ENCODE measurements around the gene PATL2. TPM values are rescaled to one million over a fixed set of nuclear protein-coding genes. Genes with fewer than 3 reads are reported as not detected.
A peak's percentile ranks its signal among the peaks of the same experiment; 100 is the strongest.

The PATL2 gene
- 0.42 TPM in 1 of 2 replicates, not detected in the other for total RNA-seq
- 0.18 and 0.33 TPM in 2 replicates for polyA plus RNA-seq
- 0.04 and 0.18 TPM in 2 replicates for polyA plus RNA-seq (2011; cell fraction: cytosol; rRNA removed)
- 0.87 and 1.6 TPM in 2 replicates for polyA plus RNA-seq (2011; cell fraction: nucleus; rRNA removed)
- polyA plus RNA-seq (2012), result 0.40 and 0.48 TPM in 2 replicates
- polyA minus RNA-seq, result 0.32 and 0.76 TPM in 2 replicates
- not detected for polyA minus RNA-seq (2011; cell fraction: cytosol; rRNA and poly(A)+ RNA removed)
- 1.3 TPM in 2 replicates for polyA minus RNA-seq (2011; cell fraction: nucleus; rRNA and poly(A)+ RNA removed)
- percentile 13 among the genes with signal in this experiment for Bru-seq, nascent RNA
- BruChase-seq, experiment 1, labeled RNA remaining after a 6-hour chase, result percentile 18 among the genes with signal in this experiment
- percentile 21 among the genes with signal in this experiment for BruChase-seq, experiment 2, labeled RNA remaining after a 2-hour chase
- long read RNA-seq, result 0 reads

DNA sequence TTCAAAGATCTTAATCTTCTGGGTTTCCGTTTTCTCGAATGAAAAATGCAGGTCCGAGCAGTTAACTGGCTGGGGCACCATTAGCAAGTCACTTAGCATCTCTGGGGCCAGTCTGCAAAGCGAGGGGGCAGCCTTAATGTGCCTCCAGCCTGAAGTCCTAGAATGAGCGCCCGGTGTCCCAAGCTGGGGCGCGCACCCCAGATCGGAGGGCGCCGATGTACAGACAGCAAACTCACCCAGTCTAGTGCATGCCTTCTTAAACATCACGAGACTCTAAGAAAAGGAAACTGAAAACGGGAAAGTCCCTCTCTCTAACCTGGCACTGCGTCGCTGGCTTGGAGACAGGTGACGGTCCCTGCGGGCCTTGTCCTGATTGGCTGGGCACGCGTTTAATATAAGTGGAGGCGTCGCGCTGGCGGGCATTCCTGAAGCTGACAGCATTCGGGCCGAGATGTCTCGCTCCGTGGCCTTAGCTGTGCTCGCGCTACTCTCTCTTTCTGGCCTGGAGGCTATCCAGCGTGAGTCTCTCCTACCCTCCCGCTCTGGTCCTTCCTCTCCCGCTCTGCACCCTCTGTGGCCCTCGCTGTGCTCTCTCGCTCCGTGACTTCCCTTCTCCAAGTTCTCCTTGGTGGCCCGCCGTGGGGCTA is at the start of gene PATL2, which contains the start of gene B2M:
Gene PATL2 (minus strand): TSS at position 228 of the 647 bp plus-strand sequence. CDS start 34,833 bp downstream, outside the sequence.
Gene B2M (plus strand): TSS at position 422 of the 647 bp plus-strand sequence. CDS start 30 bp downstream, at position 452.
- Histone ChIP-seq H3K27me3 (ENCODE audit: control insufficient read depth in 2 of 2, insufficient read depth in 2 of 2, low read length in 2 of 2) (no peaks in the 10 kb centered on the region), H3K4me3 (replicated peaks in 1 of 3; ENCODE audit: insufficient read depth in 1 of 3, low read depth in 1 of 3, low read length in 3 of 3) (peak within 1 kb of the TSS; percentile 79 to 96 (median 87)), H3K9ac (replicated peaks; ENCODE audit: extremely low read depth, insufficient read depth, low read length) (peak within 1 kb of the TSS; percentile 97), H2AFZ (ENCODE audit: low read depth, low read length) (peak within 1 kb of the TSS; percentile 85), H3K79me2 (ENCODE audit: control insufficient read depth, insufficient read depth, low read length) (peaks cover 44% of the 10 kb centered on the region), H3K4me1 (ENCODE audit: control insufficient read depth, extremely low read depth, insufficient read depth, low read length) (peaks cover 4% of the 10 kb centered on the region), H4K20me1 (replicated peaks; ENCODE audit: control insufficient read depth, extremely low read depth, insufficient read depth, low read length) (peaks cover 5% of the 10 kb centered on the region), H3K36me3 (ENCODE audit: control insufficient read depth in 2 of 2, extremely low read depth in 1 of 2, insufficient read depth in 2 of 2, low read length in 2 of 2) (peaks cover 6 to 9% of the 10 kb centered on the region in 2 experiments), H3K9me3 (replicated peaks; ENCODE audit: control insufficient read depth, insufficient read depth, low read length) (no peaks in the 10 kb centered on the region), H3K27ac (ENCODE audit: insufficient read depth, low read depth, low read length) (peak within 1 kb of the TSS; percentile 92), H3K4me2 (ENCODE audit: insufficient read depth, low read length) (peak within 1 kb of the TSS; percentile 96), H3K9me1 (replicated peaks; ENCODE audit: control insufficient read depth, extremely low read depth, insufficient read depth, low read length) (no peaks in the 10 kb centered on the region)
- dilution Hi-C loops (cut with MboI; ENCODE audit: extremely low pct_ligation_motif_present, low sequenced_read_pairs) (no loop called here), intact Hi-C loops (cut with micrococcal nuclease) (loop anchor here (1.0 to 10.0 kb wide), 3 partner anchors 48 to 484 kb away; partner anchors contain the start of gene SPG11)
- FAIRE-seq, result peak; percentile 91
- ChIA-PET CTCF (interaction anchor here (0.6 to 6.8 kb wide), 10 partner anchors 11 to 326 kb away, joined by 3 to 107 read pairs (median 4); partner anchors contain the start of genes SPG11 and TRIM69), POLR2A (interaction anchor here (0.6 to 5.3 kb wide), 11 partner anchors 9 to 48 kb away, joined by 3 to 63 read pairs (median 5); partner anchors contain the start of genes SPG11 and TRIM69)
- peak; percentile 98 for DNase-seq (ENCODE audit: low read depth, low spot score)
- no TSS peak for BruUV-seq (replicated peaks)
- peak; percentile 100 for TF ChIP-seq POLR2AphosphoS5 (IDR thresholded peaks at IDR 0.05; ENCODE audit: insufficient read depth, low read depth, low read length)
- no peak for TF ChIP-seq FOS (IDR thresholded peaks at IDR 0.05; ENCODE audit: borderline replicate concordance, insufficient read depth, low read length)
- TF ChIP-seq POLR2A (IDR thresholded peaks at IDR 0.05; ENCODE audit: low read depth, low read length), result peak; percentile 100
- TF ChIP-seq GATA2 (IDR thresholded peaks at IDR 0.05; ENCODE audit: insufficient read depth, insufficient read length, low read depth, low read length), result peak; percentile 60

DNA sequence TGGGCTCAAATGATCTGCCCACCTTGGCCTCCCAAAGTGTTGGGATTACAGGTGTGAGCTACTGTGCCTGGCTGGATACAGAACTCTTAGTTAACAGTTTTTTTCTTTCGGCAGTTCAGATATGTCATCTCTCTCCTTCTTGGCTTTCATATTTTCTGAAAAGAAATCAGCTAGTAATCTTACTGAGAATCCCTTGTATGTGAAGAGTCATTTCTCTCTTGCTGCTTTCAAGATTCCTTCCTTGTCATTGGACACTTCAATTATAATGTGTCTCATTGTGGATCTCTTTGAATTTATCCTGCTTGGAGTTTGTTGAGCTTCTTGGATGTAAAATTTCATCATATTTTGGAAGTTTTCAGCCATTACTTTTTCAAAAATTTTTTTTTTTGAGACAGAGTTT is 42.2 kb upstream of the PATL2 start:
- no peak for DNase-seq (ENCODE audit: low read depth, low spot score)
- CTCF ChIA-PET, result interaction anchor here (2.0 kb wide), 1 partner anchor 15 kb away, joined by 7 read pairs; no protein-coding TSS in a partner anchor
- no TSS peak for BruUV-seq (replicated peaks)
- TF ChIP-seq, protein P1, sequence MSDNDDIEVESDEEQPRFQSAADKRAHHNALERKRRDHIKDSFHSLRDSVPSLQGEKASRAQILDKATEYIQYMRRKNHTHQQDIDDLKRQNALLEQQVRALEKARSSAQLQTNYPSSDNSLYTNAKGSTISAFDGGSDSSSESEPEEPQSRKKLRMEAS (IDR thresholded peaks at IDR 0.05; ENCODE audit: insufficient read depth, insufficient read length), result no peak
- no peak for TF ChIP-seq POLR2A (IDR thresholded peaks at IDR 0.05; ENCODE audit: low read depth, low read length)
- TF ChIP-seq MYC (IDR thresholded peaks at IDR 0.05; ENCODE audit: low read depth, low read length), result no peak
- no peak for TF ChIP-seq JUN (IDR thresholded peaks at IDR 0.05; ENCODE audit: borderline replicate concordance, insufficient read depth, insufficient read length, low read depth)
- no peak for TF ChIP-seq FOS (IDR thresholded peaks at IDR 0.05; ENCODE audit: borderline replicate concordance, insufficient read depth, low read length)
- TF ChIP-seq POLR2AphosphoS5 (IDR thresholded peaks at IDR 0.05; ENCODE audit: insufficient read depth, low read depth, low read length), result no peak
- TF ChIP-seq GATA2 (IDR thresholded peaks at IDR 0.05; ENCODE audit: insufficient read depth, insufficient read length, low read depth, low read length), result no peak
- TF ChIP-seq, protein P2, sequence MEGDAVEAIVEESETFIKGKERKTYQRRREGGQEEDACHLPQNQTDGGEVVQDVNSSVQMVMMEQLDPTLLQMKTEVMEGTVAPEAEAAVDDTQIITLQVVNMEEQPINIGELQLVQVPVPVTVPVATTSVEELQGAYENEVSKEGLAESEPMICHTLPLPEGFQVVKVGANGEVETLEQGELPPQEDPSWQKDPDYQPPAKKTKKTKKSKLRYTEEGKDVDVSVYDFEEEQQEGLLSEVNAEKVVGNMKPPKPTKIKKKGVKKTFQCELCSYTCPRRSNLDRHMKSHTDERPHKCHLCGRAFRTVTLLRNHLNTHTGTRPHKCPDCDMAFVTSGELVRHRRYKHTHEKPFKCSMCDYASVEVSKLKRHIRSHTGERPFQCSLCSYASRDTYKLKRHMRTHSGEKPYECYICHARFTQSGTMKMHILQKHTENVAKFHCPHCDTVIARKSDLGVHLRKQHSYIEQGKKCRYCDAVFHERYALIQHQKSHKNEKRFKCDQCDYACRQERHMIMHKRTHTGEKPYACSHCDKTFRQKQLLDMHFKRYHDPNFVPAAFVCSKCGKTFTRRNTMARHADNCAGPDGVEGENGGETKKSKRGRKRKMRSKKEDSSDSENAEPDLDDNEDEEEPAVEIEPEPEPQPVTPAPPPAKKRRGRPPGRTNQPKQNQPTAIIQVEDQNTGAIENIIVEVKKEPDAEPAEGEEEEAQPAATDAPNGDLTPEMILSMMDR (IDR thresholded peaks at IDR 0.05; ENCODE audit: extremely low read depth in 1 of 2, insufficient read depth in 1 of 2, low read depth in 1 of 2, low read length in 2 of 2), result no peak
- no peak for TF ChIP-seq EZH2 (IDR thresholded peaks at IDR 0.05; ENCODE audit: borderline replicate concordance, low read depth, low read length, severe bottlenecking)
- Histone ChIP-seq H3K9me1 (replicated peaks; ENCODE audit: control insufficient read depth, extremely low read depth, insufficient read depth, low read length) (no peaks in the 10 kb centered on the region), H3K4me1 (ENCODE audit: control insufficient read depth, extremely low read depth, insufficient read depth, low read length) (no peaks in the 10 kb centered on the region), H4K20me1 (replicated peaks; ENCODE audit: control insufficient read depth, extremely low read depth, insufficient read depth, low read length) (no peaks in the 10 kb centered on the region), H3K27me3 (ENCODE audit: control insufficient read depth in 2 of 2, insufficient read depth in 2 of 2, low read length in 2 of 2) (peaks cover 13 to 20% of the 10 kb centered on the region in 2 experiments), H3K4me2 (ENCODE audit: insufficient read depth, low read length) (no peak overlapping the region), H3K79me2 (ENCODE audit: control insufficient read depth, insufficient read depth, low read length) (no peaks in the 10 kb centered on the region), H3K9ac (replicated peaks; ENCODE audit: extremely low read depth, insufficient read depth, low read length) (no peak overlapping the region), H3K27ac (ENCODE audit: insufficient read depth, low read depth, low read length) (no peak overlapping the region), H3K9me3 (replicated peaks; ENCODE audit: control insufficient read depth, insufficient read depth, low read length) (no peaks in the 10 kb centered on the region), H3K36me3 (ENCODE audit: control insufficient read depth in 2 of 2, extremely low read depth in 1 of 2, insufficient read depth in 2 of 2, low read length in 2 of 2) (no peaks in the 10 kb centered on the region), H3K4me3 (replicated peaks in 1 of 3; ENCODE audit: insufficient read depth in 1 of 3, low read depth in 1 of 3, low read length in 3 of 3) (no peak overlapping the region), H2AFZ (ENCODE audit: low read depth, low read length) (no peak overlapping the region)
- intact Hi-C loops (cut with micrococcal nuclease) (no loop called here), dilution Hi-C loops (cut with MboI; ENCODE audit: extremely low pct_ligation_motif_present, low sequenced_read_pairs) (no loop called here)
- no peak for FAIRE-seq
- POLR2A ChIA-PET, result no interaction called here
